HUES48 (cell line): ENCODE measurements around the gene CD8B.

ENCODE experiments used
- H3K27ac ChIP-seq: one replicate; pipeline ENCODE4 v1.7.0; 2013; ENCODE audit warnings: low read depth, low read length, inconsistent platforms
- H3K27me3 ChIP-seq: 2 replicates; pipeline ENCODE4 v1.6.1; 2013; ENCODE audit warnings: mild to moderate bottlenecking, low read length; ENCODE audit not compliant: control insufficient read depth, insufficient read depth
- H3K36me3 ChIP-seq: 2 replicates; pipeline ENCODE4 v1.6.1; 2013; ENCODE audit warnings: low read length; ENCODE audit not compliant: control insufficient read depth, insufficient read depth
- H3K4me1 ChIP-seq: 2 replicates; pipeline ENCODE4 v1.6.1; 2013; ENCODE audit warnings: mild to moderate bottlenecking, low read length; ENCODE audit not compliant: control insufficient read depth, insufficient read depth
- H3K4me3 ChIP-seq: 2 replicates; pipeline ENCODE4 v1.5.1; 2013; ENCODE audit warnings: mild to moderate bottlenecking, low read depth, low read length
- H3K9ac ChIP-seq: 2 replicates; pipeline ENCODE4 v1.6.1; 2013; ENCODE audit warnings: mild to moderate bottlenecking, low read depth, low read length, moderate library complexity
- H3K9me3 ChIP-seq: 2 replicates; pipeline ENCODE4 v1.6.1; 2013; ENCODE audit warnings: low read length; ENCODE audit not compliant: control insufficient read depth, insufficient read depth

CD8B gene

DNA sequence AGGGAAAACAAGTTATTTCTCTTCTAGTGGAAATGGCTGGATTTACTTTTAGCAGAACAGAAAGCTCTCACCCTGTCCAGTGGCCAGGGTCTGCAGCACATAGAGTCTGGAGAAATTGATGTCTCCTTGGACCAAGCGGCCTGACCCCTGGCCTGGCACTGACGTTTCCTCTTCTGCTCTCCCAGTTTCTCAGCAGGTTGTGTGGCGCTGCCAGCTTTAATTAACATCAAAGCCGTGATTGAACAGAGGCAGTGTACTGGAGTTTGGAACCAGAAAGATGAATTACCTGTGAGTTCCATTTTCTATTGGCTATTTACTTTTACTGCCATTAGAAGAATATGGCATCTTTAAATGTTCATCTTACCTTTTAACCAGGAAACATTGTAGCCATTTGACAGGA lies 91.8 kb downstream of the CD8B start:
- Histone ChIP-seq H3K36me3 (peaks cover 85% of the 10 kb centered on the region), H3K27ac (no peak overlapping the region), H3K9ac (no peak overlapping the region), H3K4me1 (no peaks in the 10 kb centered on the region), H3K27me3 (no peaks in the 10 kb centered on the region), H3K4me3 (no peak overlapping the region), H3K9me3 (no peaks in the 10 kb centered on the region)

DNA sequence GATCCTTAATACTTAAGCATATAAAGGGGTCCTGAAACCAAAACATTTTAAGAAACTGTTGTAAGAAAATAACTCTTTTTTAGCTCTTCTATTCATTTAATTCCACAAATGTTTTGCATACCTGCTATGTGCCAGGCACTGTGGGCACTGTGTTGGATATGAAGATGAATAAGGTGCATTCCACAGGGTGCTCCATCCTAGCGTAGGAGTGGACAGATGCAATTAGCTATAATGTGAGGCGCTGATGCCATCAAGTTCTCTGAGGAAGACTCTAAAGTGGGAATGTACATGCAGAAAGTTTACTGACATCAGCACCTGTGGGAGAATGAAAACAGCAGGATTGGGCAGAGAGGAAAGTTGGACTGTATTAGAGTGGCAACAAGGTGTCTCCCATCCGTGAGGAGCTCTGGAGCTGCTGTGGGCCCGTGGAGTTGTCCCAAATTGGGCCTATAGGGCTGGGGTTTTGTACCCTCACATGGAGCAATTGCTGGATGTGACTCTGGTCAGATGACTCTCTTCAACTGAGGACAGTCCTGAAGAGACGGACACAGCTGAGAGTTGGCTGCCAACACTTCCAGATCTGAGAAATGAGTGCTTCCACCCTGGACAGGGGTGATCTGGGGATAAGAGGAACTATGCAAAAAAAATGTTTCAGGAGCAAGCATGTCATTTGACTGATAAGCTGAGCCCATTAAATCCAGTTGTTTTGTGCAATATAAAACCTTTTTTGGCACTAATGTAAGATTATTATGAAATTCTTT lies 93.3 kb downstream of the CD8B start:
- Histone ChIP-seq H3K4me3 (no peak overlapping the region), H3K9ac (no peak overlapping the region), H3K27me3 (no peaks in the 10 kb centered on the region), H3K36me3 (peaks cover 71% of the 10 kb centered on the region), H3K4me1 (no peaks in the 10 kb centered on the region), H3K9me3 (no peaks in the 10 kb centered on the region), H3K27ac (no peak overlapping the region)
